ENCODE results near the gene PTTG1IP.

Gene PTTG1IP

DNA sequence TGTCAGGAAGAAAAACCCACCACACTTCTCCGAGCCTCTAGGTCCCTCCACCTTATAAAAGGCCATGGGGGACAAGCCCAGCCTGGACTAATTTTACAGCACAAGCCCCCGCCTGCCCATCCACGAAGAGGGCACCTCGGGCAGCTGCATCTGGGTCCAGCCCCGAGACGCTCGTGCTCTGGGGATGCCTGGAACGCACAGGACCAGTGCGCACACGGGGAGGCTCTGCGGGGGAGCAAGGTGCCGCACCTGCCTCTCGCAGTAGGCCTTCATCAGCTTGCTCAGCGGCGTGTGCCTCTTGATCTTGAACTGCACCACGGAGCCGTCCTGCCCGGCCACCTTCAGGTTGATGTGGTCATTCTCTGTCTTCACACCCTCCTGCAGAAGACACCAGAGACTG is 59.8 kb downstream of the PTTG1IP start:
- no peak overlapping the region for H3K4me3 ChIP-seq (ENCODE audit: low read depth, low read length)
- DNase-seq (ENCODE audit: low read depth): no peak
- TF ChIP-seq, protein P1, sequence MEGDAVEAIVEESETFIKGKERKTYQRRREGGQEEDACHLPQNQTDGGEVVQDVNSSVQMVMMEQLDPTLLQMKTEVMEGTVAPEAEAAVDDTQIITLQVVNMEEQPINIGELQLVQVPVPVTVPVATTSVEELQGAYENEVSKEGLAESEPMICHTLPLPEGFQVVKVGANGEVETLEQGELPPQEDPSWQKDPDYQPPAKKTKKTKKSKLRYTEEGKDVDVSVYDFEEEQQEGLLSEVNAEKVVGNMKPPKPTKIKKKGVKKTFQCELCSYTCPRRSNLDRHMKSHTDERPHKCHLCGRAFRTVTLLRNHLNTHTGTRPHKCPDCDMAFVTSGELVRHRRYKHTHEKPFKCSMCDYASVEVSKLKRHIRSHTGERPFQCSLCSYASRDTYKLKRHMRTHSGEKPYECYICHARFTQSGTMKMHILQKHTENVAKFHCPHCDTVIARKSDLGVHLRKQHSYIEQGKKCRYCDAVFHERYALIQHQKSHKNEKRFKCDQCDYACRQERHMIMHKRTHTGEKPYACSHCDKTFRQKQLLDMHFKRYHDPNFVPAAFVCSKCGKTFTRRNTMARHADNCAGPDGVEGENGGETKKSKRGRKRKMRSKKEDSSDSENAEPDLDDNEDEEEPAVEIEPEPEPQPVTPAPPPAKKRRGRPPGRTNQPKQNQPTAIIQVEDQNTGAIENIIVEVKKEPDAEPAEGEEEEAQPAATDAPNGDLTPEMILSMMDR (IDR thresholded peaks at IDR 0.05; ENCODE audit: low read depth, low read length, missing control alignments): no peak

DNA sequence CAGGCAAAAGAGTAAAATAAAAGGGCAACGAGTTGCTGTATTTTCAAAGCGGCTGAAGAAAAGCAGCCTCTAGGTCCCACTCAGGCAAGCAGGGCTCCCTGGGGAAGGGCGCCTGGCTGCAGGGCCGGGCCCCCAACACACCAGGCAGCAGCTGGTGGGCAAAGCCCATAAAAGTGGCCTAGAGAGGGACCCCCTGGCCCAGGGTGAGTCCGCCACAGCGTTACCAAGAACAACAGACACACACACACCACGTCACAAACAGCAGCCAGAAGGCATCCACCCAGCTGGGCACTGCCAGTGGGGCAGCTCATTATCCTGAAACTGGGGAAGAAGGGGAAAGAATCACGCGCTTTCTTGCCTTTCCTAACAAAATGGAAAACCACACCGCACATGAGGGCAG is 60.3 kb downstream of the PTTG1IP start:
- TF ChIP-seq, protein P1 (IDR thresholded peaks at IDR 0.05; ENCODE audit: low read depth, low read length, missing control alignments): no peak
- DNase-seq (ENCODE audit: low read depth): no peak
- no peak overlapping the region for H3K4me3 ChIP-seq (ENCODE audit: low read depth, low read length)

DNA sequence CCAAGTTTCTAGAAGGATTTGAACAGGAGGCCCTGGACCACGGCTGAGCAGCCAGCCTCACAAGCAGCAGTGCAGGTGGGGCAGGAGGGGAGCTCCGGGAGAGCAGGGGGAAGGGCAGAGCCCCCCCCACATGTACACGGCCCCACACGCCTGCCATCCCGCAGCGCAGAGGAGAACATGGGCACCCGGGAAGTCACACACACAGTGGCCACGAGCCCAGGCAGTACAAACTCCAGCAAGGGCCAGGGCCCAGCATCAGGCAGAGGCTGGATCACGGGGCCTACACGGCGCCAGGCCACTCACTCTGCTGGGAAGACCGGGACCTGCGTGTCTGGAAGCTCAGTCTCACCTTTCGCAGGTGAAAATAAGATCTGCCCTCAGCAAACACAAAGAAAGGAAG is 60.9 kb downstream of the PTTG1IP start:
- no peak for DNase-seq (ENCODE audit: low read depth)
- H3K4me3 ChIP-seq (ENCODE audit: low read depth, low read length): no peak overlapping the region
- TF ChIP-seq, protein P1 (IDR thresholded peaks at IDR 0.05; ENCODE audit: low read depth, low read length, missing control alignments): no peak

DNA sequence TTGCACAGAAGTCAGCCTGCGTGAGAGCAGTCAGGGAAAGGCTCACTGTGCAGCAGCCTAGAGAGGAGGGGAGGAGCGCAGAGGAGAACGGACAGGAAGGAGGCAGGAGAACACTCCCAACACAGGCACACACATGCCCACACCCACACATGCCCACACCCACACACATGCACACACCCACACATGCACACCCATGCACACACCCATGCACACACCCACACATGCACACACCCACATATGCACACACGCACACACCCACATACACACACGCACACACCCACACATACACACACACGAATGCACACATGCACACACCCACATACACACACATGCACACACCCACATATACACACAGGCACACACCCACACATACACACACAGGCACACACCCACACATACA is 62.7 kb downstream of the PTTG1IP start:
- no peak overlapping the region for H3K4me3 ChIP-seq (ENCODE audit: low read depth, low read length)
- TF ChIP-seq, protein P1 (IDR thresholded peaks at IDR 0.05; ENCODE audit: low read depth, low read length, missing control alignments): no peak
- DNase-seq (ENCODE audit: low read depth): no peak

DNA sequence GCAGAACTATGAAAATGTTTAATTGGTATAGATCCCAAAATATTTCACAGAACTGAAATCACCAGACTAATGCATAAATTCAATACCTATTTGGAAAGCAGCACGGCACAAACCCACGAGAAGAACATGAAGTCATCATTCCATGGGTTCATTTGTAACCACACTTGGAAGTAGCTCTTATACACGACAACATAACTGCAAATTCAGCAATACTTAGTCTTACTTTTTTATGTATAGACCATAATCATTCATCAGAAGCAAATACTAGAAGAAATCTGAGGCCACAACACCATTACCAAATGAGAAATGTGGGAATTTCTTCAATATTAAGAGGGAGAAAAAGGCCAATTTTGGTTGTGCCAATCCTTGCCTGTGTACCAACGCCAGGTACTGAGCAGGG is 67.6 kb downstream of the PTTG1IP start:
- TF ChIP-seq, protein P1 (IDR thresholded peaks at IDR 0.05; ENCODE audit: low read depth, low read length, missing control alignments): no peak
- no peak overlapping the region for H3K4me3 ChIP-seq (ENCODE audit: low read depth, low read length)
- no peak for DNase-seq (ENCODE audit: low read depth)

DNA sequence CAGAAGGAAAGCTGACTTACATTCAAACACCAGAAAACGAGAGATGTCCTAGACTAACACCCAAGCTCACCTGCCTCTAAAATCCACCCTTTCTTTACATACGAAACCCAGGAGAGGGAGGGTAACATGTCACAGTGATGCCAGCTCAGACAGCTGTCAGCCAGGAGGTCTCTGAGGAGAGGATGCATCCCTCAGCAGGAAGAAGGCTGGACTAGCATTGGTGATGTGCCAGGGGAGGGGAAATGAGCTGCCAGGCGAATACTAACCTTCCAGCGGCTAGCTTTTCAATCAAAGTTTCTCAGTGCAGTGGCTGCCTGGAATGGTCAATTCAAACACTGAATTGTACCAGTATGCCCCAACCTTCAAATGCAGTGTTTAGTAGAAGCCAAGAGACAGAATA is 68.3 kb downstream of the PTTG1IP start:
- TF ChIP-seq, protein P1 (IDR thresholded peaks at IDR 0.05; ENCODE audit: low read depth, low read length, missing control alignments): no peak
- DNase-seq (ENCODE audit: low read depth): no peak
- no peak overlapping the region for H3K4me3 ChIP-seq (ENCODE audit: low read depth, low read length)

DNA sequence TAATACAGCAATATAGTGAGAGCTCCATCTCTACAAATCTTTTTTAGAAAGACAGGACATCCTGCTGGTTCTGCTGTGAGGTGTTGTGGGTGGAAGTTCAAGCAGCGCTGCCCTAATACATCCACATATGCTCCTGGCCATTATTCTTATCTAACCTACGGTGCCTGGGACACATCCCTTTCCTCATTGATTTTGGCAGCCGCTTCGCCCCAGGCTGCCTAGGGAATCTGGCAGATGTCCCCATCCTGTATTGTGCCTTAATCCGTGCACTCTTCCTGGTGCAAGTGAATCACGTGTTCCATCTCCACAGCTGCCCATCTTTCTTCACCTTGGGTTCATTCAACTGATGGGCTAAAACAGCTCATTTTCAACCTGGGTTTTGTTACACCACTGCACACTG is 68.7 kb downstream of the PTTG1IP start:
- DNase-seq (ENCODE audit: low read depth): no peak
- TF ChIP-seq, protein P1 (IDR thresholded peaks at IDR 0.05; ENCODE audit: low read depth, low read length, missing control alignments): no peak
- H3K4me3 ChIP-seq (ENCODE audit: low read depth, low read length): no peak overlapping the region

All from GM12864 (cell line).